ENCODE results near the gene NAP1L4.

NAP1L4 gene

GRCh38 chr11:3011891-3012885 is 20.1 kb upstream of the NAP1L4 start:
- FAIRE-seq (no peak), DNase-seq (ENCODE audit: insufficient read length, low spot score) (no peak)

- DNase-seq (ENCODE audit: insufficient read length, low spot score) (no peak), FAIRE-seq (no peak)
Observed at GRCh38 chr11:3010521-3011275, 18.6 kb upstream of the NAP1L4 start.

- FAIRE-seq, result no peak
Observed at GRCh38 chr11:3010004-3010403, 17.9 kb upstream of the NAP1L4 start.

GRCh38 chr11:3009481-3009880 is 17.4 kb upstream of the NAP1L4 start:
- DNase-seq (ENCODE audit: insufficient read length, low spot score) (no peak), FAIRE-seq (no peak)

More at GRCh38 chr11:3010004-3010403, 17.9 kb upstream of the NAP1L4 start:
- no peak for DNase-seq (ENCODE audit: insufficient read length, low spot score)

GRCh38 chr11:3008746-3009336 is 16.7 kb upstream of the NAP1L4 start:
- DNase-seq (ENCODE audit: insufficient read length, low spot score), result no peak
- no peak for FAIRE-seq

- FAIRE-seq, result no peak
- DNase-seq (ENCODE audit: insufficient read length, low spot score), result no peak
Observed at GRCh38 chr11:3007404-3008010, 15.4 kb upstream of the NAP1L4 start.

GRCh38 chr11:3006505-3007260 is 14.6 kb upstream of the NAP1L4 start:
- FAIRE-seq (no peak), DNase-seq (ENCODE audit: insufficient read length, low spot score) (no peak)

GRCh38 chr11:3004481-3004880 is 12.4 kb upstream of the NAP1L4 start:
- DNase-seq (ENCODE audit: insufficient read length, low spot score), result no peak
- no peak for FAIRE-seq

- DNase-seq (ENCODE audit: insufficient read length, low spot score), result no peak
- no peak for FAIRE-seq
Observed at GRCh38 chr11:3003396-3004231, 11.5 kb upstream of the NAP1L4 start.

GRCh38 chr11:3002871-3003270 is 10.7 kb upstream of the NAP1L4 start:
- FAIRE-seq (no peak), DNase-seq (ENCODE audit: insufficient read length, low spot score) (no peak)

- DNase-seq (ENCODE audit: insufficient read length, low spot score) (no peak), FAIRE-seq (no peak)
Observed at GRCh38 chr11:3002351-3002861, 10.3 kb upstream of the NAP1L4 start.

- DNase-seq (ENCODE audit: insufficient read length, low spot score), result no peak
Observed at GRCh38 chr11:3001496-3001895, 9.4 kb upstream of the NAP1L4 start.

GRCh38 chr11:3000032-3000961 is 8.2 kb upstream of the NAP1L4 start:
- DNase-seq (ENCODE audit: insufficient read length, low spot score) (no peak), FAIRE-seq (no peak)

More at GRCh38 chr11:3001496-3001895, 9.4 kb upstream of the NAP1L4 start:
- FAIRE-seq, result no peak

- DNase-seq (ENCODE audit: insufficient read length, low spot score), result no peak
- no peak for FAIRE-seq
Observed at GRCh38 chr11:2999464-2999998, 7.4 kb upstream of the NAP1L4 start.

- FAIRE-seq, result no peak
- DNase-seq (ENCODE audit: insufficient read length, low spot score), result no peak
Observed at GRCh38 chr11:2998073-2998850, 6.1 kb upstream of the NAP1L4 start.

- DNase-seq (ENCODE audit: insufficient read length, low spot score) (no peak), FAIRE-seq (no peak)
Observed at GRCh38 chr11:2997406-2997805, 5.3 kb upstream of the NAP1L4 start.

GRCh38 chr11:2996976-2997375 is 4.8 kb upstream of the NAP1L4 start:
- FAIRE-seq, result no peak
- DNase-seq (ENCODE audit: insufficient read length, low spot score), result no peak

Measured in GM19239 (cell line).